ENCODE measurements around the gene PDE2A.

PDE2A gene

DNA sequence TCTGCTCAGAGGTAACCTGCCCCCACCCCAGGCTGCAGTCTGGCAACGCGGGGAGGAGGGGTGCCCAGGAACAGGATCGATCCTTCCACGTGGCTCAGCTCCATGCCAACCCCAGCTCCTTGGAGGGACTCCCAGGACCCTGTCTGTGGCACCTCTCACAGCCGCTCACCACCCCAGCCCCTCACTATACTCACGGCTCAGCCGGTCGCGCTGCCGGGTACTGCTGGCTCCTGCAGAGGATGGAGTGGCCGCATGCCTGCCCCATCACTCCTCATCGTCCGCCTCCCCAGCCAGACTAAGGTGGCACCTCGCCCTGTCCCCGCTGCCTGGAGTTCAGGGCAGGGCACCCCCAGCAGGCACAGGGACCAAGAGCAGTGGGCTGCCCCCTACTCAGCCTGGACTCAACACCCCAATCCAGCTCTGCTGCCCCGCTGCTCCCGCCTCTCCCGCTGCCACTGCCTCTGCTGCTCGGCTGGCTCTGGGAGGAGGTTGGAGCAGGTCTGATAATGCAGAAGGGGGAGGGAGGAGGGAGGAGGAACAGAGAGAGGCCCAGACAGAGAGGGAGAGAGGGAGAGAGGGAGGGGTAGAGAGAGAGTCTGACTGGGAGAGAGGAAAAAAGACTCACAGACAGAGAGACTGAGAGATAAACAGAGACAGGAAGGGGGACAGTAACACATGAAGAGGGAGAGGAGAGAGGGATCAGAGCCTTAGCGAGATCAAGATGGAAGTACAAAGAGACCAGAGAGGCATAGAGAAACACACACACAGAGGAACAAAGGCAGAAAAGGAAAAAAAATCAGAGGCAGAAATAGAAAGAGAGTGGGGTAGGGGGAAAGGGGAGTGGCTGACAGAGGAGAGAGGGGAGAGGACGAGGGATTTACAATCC lies at the start of gene PDE2A:
TSS of gene PDE2A (minus strand) at position 480 of the 886 bp plus-strand sequence. CDS start at position 265, 215 bp downstream.
- no peak for DNase-seq
- peaks cover 52 to 80% of the 10 kb centered on the region in 2 donors for H3K27me3 Mint-ChIP-seq
- no peak for ATAC-seq (replicated peaks)
- peaks cover 0 to 2% of the 10 kb centered on the region in 2 donors for H3K36me3 Mint-ChIP-seq
- no peaks in the 10 kb centered on the region for H3K9me3 Mint-ChIP-seq
- peak within 1 kb of the TSS; percentile 33 for H3K27ac Mint-ChIP-seq
- no peak within 1 kb of the TSS for H3K4me3 Mint-ChIP-seq
- peaks cover 26 to 27% of the 10 kb centered on the region in 2 donors for H3K4me1 Mint-ChIP-seq

DNA sequence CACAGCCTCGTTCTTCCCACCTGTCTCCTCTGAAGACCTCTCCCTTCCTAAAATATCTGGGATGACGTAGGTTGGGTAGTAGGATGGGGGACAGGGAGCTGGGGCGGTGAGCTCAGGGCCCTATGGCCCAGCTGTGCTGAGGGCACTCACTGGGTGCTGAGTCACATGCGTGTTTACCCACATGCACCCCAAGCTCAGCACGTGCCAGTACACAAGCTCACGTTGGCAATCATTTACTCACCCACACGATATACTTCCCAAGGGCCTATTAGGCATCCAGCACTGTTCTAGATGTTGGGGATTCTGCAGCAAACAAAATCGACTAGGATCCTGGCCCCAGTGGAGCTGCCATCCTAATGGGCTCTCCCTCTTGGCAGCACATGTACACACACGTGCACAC lies 49.3 kb upstream of the PDE2A start:
- ATAC-seq (replicated peaks) (no peak), DNase-seq (no peak)
- H3K9me3 Mint-ChIP-seq = no peaks in the 10 kb centered on the region
- peaks cover 41 to 61% of the 10 kb centered on the region in 2 donors for H3K36me3 Mint-ChIP-seq
- no peaks in the 10 kb centered on the region for H3K27me3 Mint-ChIP-seq
- no peak overlapping the region for H3K4me3 Mint-ChIP-seq
- H3K27ac Mint-ChIP-seq = peak overlapping the region; percentile 52
- peaks cover 65 to 84% of the 10 kb centered on the region in 2 donors for H3K4me1 Mint-ChIP-seq

DNA sequence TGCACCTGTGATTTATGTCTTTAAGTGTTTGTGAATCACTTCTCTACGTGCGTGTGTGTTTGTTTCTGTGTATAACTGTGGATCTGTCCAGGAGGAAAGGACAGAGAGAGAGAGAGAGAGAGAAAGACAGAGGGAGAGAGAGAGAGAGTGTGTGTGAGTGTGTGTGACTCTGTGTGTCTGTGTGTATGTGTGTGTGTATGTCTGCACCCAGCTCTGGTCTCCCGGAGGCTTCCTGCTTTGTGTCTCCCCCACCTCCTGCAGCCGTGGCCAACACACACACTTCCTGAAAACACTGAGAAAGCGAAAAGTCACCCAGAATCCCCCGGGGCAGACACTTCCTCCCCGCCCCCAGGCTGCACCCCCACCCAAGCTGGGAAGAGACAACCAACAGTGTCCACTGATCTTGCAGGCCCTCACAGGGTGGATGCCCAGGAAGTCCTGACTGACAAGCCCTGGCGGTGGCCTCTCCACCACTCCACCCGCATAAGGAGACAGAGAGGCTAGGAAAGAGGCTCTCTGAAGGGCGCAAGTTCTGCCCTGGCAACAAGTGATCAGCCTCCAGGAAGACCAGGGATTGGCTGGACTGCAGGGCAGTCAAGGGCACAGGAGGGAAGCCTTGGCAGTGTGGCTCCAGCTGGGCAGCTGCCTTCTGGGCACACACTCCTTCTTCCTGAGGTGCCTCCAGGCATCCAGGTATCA lies 48.0 kb upstream of the PDE2A start:
- peaks cover 69 to 84% of the 10 kb centered on the region in 2 donors for H3K4me1 Mint-ChIP-seq
- DNase-seq (peak; percentile 81), ATAC-seq (replicated peaks) (peak; percentile 83 to 84)
- peak overlapping the region; percentile 88 for H3K27ac Mint-ChIP-seq
- no peaks in the 10 kb centered on the region for H3K27me3 Mint-ChIP-seq
- peaks cover 36 to 61% of the 10 kb centered on the region in 2 donors for H3K36me3 Mint-ChIP-seq
- H3K9me3 Mint-ChIP-seq = no peaks in the 10 kb centered on the region
- H3K4me3 Mint-ChIP-seq = peak overlapping the region; percentile 89 to 92

DNA sequence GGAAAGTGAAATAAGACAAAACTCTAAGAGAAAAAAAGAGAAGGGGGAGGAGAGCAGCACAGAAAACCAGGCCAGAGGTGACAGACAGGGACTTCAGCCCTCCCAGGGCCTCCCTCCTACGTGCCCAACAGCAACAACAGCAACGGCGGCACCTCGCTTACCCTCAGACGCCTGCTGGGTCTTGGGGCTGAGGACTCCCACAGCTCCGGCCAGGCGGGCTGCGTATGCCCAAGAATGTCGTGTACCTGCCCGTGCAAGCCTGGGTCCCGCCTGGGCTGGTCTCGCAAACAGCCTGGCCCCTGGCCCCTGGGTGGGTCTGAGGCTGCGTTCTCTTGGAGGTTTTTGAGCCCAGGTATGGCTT lies 47.4 kb upstream of the PDE2A start:
- H3K9me3 Mint-ChIP-seq = no peaks in the 10 kb centered on the region
- no peak for DNase-seq
- H3K36me3 Mint-ChIP-seq = peaks cover 36 to 60% of the 10 kb centered on the region in 2 donors
- peak overlapping the region; percentile 89 to 92 for H3K4me3 Mint-ChIP-seq
- peaks cover 70 to 87% of the 10 kb centered on the region in 2 donors for H3K4me1 Mint-ChIP-seq
- no peaks in the 10 kb centered on the region for H3K27me3 Mint-ChIP-seq
- ATAC-seq (replicated peaks) = peak; percentile 20 to 22
- peak overlapping the region; percentile 88 for H3K27ac Mint-ChIP-seq

DNA sequence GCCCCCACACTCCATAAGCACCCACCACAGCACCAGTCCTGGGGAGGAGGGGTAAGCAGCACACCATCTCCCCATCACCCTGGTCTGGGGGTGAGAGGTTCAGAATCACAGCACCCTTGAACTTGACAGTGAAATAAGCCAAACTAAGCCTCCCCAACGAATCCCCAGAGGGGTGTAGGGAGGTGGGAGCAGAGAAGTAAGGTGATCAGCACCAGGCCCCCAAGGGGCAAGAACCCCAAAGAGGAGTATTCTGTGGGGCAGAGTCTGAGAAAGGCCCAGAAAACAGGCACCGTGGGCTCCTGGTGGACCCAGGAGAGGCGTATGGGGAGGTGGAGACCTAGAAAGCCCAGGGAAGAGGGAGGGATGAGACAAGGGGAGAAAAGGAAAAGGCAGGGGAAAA lies 47.1 kb upstream of the PDE2A start:
- H3K4me1 Mint-ChIP-seq = peaks cover 67 to 90% of the 10 kb centered on the region in 2 donors
- no peak for ATAC-seq (replicated peaks)
- DNase-seq = no peak
- peak overlapping the region; percentile 89 to 92 for H3K4me3 Mint-ChIP-seq
- peaks cover 36 to 59% of the 10 kb centered on the region in 2 donors for H3K36me3 Mint-ChIP-seq
- peak overlapping the region; percentile 88 for H3K27ac Mint-ChIP-seq
- H3K27me3 Mint-ChIP-seq = no peaks in the 10 kb centered on the region
- no peaks in the 10 kb centered on the region for H3K9me3 Mint-ChIP-seq

DNA sequence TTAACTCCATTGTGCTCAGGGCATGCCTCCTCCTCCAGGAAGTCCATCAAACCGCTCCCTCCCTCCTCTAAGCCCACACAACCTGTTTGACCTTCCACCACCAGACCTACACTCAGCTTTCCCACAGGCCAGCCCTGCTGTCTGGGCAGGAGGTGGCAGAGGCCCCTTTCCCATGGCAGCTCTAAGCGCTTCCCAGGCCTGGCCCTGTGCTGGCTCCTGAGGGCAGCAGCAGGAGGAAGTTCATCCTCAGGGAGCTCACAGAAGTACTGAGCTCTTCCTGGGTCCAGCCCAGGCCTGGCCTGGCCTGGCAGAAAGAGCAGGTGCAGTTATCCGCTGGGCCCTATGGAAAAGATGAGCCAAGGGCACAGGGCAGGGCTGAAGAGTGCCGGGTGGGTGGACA lies 46.6 kb upstream of the PDE2A start:
- Mint-ChIP-seq H3K9me3 (no peaks in the 10 kb centered on the region), H3K27me3 (no peaks in the 10 kb centered on the region), H3K36me3 (peaks cover 37 to 61% of the 10 kb centered on the region in 2 donors), H3K4me3 (peak overlapping the region; percentile 89 to 92), H3K4me1 (peaks cover 68 to 90% of the 10 kb centered on the region in 2 donors), H3K27ac (peak overlapping the region; percentile 88)
- DNase-seq (no peak), ATAC-seq (replicated peaks) (no peak)

DNA sequence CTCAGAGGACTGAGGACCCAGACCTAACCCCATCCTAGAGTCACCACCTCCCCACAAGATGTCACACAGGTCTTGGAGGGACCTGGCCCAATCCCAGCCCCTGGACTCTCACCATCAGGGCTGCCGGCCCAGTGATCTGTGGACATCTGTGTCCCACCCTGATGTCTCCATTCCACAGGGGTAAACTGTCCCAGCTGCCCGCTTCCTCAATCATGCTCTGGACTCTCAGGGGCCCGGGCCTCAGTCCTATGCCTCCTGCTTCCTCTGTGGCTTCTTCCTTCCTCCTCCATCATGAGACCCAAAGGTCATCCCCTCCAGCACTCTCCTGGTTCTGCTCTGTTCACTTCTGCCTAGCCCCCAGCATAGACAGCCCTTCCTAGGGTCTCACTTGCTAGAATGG lies 45.8 kb upstream of the PDE2A start:
- H3K9me3 Mint-ChIP-seq = no peaks in the 10 kb centered on the region
- peaks cover 35 to 64% of the 10 kb centered on the region in 2 donors for H3K36me3 Mint-ChIP-seq

DNA sequence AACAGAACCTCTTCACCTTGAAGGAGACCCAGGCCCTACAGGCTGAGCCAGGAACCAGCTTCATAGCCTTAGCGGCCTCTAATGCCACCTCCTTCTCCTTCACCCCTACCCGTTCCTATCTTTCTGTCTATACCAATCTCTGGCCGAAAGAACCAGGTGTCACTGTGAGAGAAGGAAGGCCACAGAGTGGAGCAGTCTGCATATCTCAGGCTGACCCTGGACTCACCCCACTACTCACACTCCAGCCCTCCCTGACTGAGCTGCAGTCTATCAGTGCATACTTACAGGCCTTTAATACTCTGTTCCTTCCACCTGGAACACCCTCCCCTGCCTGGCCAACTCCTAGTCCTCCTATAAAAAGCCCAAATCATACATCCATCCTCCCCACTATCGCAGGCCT lies 45.3 kb upstream of the PDE2A start:
- H3K27ac Mint-ChIP-seq = peak overlapping the region; percentile 88
- no peaks in the 10 kb centered on the region for H3K9me3 Mint-ChIP-seq
- H3K27me3 Mint-ChIP-seq = no peaks in the 10 kb centered on the region
- H3K4me3 Mint-ChIP-seq = peak overlapping the region; percentile 89 to 92
- H3K36me3 Mint-ChIP-seq = peaks cover 38 to 68% of the 10 kb centered on the region in 2 donors
- no peak for DNase-seq
- H3K4me1 Mint-ChIP-seq = peaks cover 69 to 89% of the 10 kb centered on the region in 2 donors
- ATAC-seq (replicated peaks) = no peak

More for the DNA sequence above, 45.8 kb upstream of the PDE2A start:
- peaks cover 65 to 88% of the 10 kb centered on the region in 2 donors for H3K4me1 Mint-ChIP-seq
- peak overlapping the region; percentile 89 to 92 for H3K4me3 Mint-ChIP-seq
- ATAC-seq (replicated peaks) = no peak
- no peaks in the 10 kb centered on the region for H3K27me3 Mint-ChIP-seq
- peak overlapping the region; percentile 88 for H3K27ac Mint-ChIP-seq
- no peak for DNase-seq

DNA sequence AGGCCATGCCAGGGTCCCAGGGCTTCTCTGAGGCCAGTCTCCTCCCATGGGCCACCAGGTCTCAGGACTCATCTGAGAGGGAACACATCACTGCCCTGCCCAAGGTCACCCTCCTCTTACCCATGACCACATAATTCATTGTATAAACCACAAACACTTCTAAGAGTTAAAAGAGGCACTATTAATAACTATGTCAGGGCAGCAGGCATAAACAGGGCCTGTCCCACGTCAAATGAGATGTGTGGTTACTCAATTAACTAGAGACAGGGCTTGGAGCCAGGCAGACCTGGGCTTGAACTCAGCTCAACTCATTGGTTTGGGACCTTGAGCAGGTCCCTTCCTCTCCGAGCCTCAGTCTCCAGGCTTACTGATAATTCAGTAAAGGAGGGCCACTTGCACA lies 44.9 kb upstream of the PDE2A start:
- Mint-ChIP-seq H3K36me3 (peaks cover 41 to 71% of the 10 kb centered on the region in 2 donors), H3K9me3 (no peaks in the 10 kb centered on the region), H3K27me3 (no peaks in the 10 kb centered on the region), H3K4me1 (peaks cover 71 to 89% of the 10 kb centered on the region in 2 donors), H3K27ac (peak overlapping the region; percentile 88), H3K4me3 (peak overlapping the region; percentile 89 to 92)
- DNase-seq (peak; percentile 28), ATAC-seq (replicated peaks) (peak; percentile 71 to 74)

DNA sequence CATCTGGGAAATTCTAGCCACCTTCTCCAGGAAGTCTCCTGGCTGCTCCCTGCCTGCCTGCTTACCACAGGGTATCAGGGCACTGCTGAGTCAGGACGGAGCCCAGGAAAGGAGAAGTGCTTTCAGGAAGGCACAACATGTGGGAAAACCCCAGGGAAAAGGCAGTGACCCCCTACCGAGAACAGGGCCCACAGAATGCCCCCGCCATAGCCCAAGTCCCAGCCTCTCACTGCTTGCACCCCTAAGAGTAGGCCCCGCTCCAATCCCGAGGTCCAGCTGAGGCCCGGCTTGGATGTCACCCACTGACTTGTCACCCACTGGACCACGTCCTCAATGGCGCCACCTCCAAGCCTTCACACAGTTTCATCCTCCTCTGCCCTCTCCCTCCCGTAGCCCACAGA lies 43.9 kb upstream of the PDE2A start:
- no peak for ATAC-seq (replicated peaks)
- Mint-ChIP-seq H3K27me3 (no peaks in the 10 kb centered on the region), H3K9me3 (no peaks in the 10 kb centered on the region), H3K27ac (peak overlapping the region; percentile 88), H3K4me3 (peak overlapping the region; percentile 63 to 92), H3K36me3 (peaks cover 41 to 66% of the 10 kb centered on the region in 2 donors), H3K4me1 (peaks cover 66 to 91% of the 10 kb centered on the region in 2 donors)
- no peak for DNase-seq

DNA sequence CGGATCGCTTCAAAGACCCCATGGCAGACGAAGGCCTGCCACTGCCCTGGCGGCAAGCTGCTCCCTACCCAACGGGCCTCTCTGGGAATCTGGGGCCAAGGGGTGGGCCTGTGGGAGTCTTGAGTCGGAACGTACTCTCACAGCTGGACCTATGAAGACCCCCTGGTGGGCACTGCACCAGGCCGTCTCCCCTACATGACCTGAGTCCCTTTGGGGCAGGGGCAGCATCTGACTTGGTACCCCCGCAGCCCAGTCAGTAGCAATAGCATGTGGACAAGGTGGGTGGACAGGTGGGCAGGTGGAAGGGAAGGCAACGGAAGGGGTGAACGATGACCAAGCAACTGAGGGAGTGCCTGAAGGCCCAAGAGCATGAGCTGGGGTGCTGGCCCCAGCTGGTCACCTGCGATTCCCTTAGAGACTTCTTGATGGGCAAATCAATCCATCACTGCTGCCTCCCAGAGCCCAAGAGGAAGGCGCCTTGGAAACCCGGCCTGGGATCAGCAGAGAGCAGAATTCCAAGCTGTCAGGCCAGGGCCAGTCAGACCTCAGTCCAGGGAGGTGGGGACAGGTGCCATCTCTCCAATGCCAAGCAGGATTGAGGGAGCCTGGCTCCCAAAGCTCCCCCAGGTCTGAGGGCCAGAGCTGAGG lies 42.7 kb upstream of the PDE2A start:
- peaks cover 47 to 68% of the 10 kb centered on the region in 2 donors for H3K36me3 Mint-ChIP-seq
- DNase-seq (no peak), ATAC-seq (replicated peaks) (no peak)
- no peak overlapping the region for H3K27ac Mint-ChIP-seq
- H3K4me1 Mint-ChIP-seq = peaks cover 65 to 90% of the 10 kb centered on the region in 2 donors
- H3K27me3 Mint-ChIP-seq = no peaks in the 10 kb centered on the region
- H3K9me3 Mint-ChIP-seq = no peaks in the 10 kb centered on the region
- H3K4me3 Mint-ChIP-seq = no peak overlapping the region

DNA sequence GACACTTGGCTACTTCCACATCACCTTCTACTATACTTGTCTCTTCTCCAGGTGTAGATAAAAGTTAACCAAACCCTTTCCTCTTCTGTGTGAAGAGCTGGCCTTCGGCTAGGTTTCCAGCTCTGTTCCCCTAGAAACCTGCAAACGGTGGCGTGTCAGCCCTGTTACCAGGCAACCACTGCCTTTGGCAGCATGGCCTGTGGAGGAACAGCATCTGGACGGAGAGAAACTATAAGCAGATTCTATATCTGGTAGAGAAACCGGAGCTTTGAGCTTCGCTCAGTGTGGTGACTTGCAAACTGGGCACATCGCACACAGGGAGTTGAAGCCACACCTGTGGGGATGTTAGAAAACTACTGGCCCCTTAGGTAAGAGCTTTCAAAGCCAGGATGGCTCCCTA lies 42.1 kb upstream of the PDE2A start:
- Mint-ChIP-seq H3K27me3 (no peaks in the 10 kb centered on the region), H3K27ac (no peak overlapping the region), H3K9me3 (no peaks in the 10 kb centered on the region), H3K36me3 (peaks cover 41 to 63% of the 10 kb centered on the region in 2 donors), H3K4me1 (peaks cover 60 to 87% of the 10 kb centered on the region in 2 donors), H3K4me3 (no peak overlapping the region)
- no peak for ATAC-seq (replicated peaks)
- no peak for DNase-seq

DNA sequence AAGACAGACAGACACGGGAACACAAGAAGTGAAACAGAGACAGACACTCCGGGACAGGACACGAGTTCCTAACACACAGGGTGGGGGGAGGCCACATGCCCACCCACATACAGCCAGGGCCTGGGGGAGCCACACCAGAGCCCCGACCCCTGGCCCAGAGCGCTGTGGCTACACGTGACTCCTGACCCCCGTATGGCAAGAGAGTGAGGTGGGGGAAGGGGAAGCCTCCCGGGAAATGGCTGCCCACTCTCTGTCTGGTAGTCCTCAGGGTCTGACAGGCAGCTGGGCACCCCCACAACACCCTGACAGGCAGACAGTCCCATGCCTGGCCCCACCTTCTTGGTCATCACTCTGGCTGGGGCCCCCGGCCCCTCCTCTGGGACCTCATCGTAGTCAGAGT lies 38.6 kb upstream of the PDE2A start:
- Mint-ChIP-seq H3K36me3 (peaks cover 47 to 61% of the 10 kb centered on the region in 2 donors), H3K27ac (peak overlapping the region; percentile 83), H3K27me3 (no peaks in the 10 kb centered on the region), H3K4me3 (no peak overlapping the region), H3K4me1 (peaks cover 33 to 66% of the 10 kb centered on the region in 2 donors), H3K9me3 (no peaks in the 10 kb centered on the region)
- ATAC-seq (replicated peaks) (no peak), DNase-seq (no peak)

DNA sequence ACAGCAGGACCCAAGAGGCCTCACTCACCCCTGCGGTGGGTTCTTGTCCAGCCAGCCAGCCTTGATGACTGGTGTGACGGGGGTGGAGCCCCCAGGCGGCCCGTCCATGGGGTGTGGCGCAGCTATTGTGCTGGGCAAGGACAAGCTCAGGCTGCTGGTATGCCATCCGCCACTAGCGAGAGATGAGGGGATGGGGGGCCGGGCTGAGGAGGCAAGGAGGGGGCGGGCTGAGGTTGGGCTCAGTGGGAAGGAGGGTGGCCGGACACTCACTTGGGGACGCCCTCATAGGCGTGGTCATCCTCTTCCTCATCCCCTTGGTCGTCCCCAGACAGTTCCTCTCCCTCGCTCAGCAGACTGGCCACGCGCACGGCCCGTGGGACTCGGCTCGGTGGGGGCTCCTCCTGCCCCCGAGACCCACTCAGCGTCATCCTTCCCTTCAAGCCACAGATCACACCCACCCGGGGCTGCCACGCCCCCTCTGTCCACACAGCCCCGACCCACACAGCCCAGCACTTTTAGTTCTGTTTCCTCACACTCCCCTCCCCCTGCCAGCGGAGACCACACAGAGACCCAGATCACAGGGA lies 38.0 kb upstream of the PDE2A start:
- DNase-seq (no peak), ATAC-seq (replicated peaks) (no peak)
- peaks cover 29 to 65% of the 10 kb centered on the region in 2 donors for H3K4me1 Mint-ChIP-seq
- peak overlapping the region; percentile 83 for H3K27ac Mint-ChIP-seq
- no peak overlapping the region for H3K4me3 Mint-ChIP-seq
- H3K36me3 Mint-ChIP-seq = peaks cover 51 to 63% of the 10 kb centered on the region in 2 donors
- H3K27me3 Mint-ChIP-seq = no peaks in the 10 kb centered on the region
- H3K9me3 Mint-ChIP-seq = no peaks in the 10 kb centered on the region

All from stimulated activated naive B cell treated with anti-CD40 and anti-IgM and Interleukin-4, amounts not matched to agents 10 μg/mL and 1 μg/mL and 100 μg/mL, for 72 hours (primary cell).